Activated naive CD4-positive, alpha-beta T cell treated with anti-CD3 and anti-CD28 coated beads for 36 hours (primary cell): Measurements from ENCODE around the gene SARDH. TPM values are rescaled to one million over a fixed set of nuclear protein-coding genes. Genes with fewer than 3 reads are reported as not detected.
A peak's percentile ranks its signal among the peaks of the same experiment; 100 is the strongest.
"Not testable (repeated sequence)": the region's sequence is repeated elsewhere in the genome, so short reads cannot be mapped to it uniquely, and the experiment has no call there.

ENCODE experiments used
- CTCF ChIA-PET: fragments of 350-600 bp; sonication (Branson Sonifier 250); formaldehyde crosslinking; loops from one replicate; lab custom pipeline; 2021; ENCODE audit warnings: antibody characterized with exemption; lab: Charles Lee
- DNase-seq: peaks from one replicate; pipeline ENCODE4 v3.0.0-alpha.2; 2020
- H3K27ac Mint-ChIP-seq: one replicate; pipeline ENCODE4 v1.8.0; 2021; ENCODE audit warnings: mild to moderate bottlenecking, mixed read lengths
- H3K27me3 Mint-ChIP-seq: one replicate; pipeline ENCODE4 v1.8.0; 2021; ENCODE audit warnings: low read depth, mixed read lengths
- H3K36me3 Mint-ChIP-seq: one replicate; pipeline ENCODE4 v1.8.0; 2021; ENCODE audit warnings: low read depth, mixed read lengths
- H3K4me1 Mint-ChIP-seq: one replicate; pipeline ENCODE4 v1.8.0; 2021; ENCODE audit warnings: low read depth, mixed read lengths
- H3K4me3 Mint-ChIP-seq: one replicate; pipeline ENCODE4 v1.8.0; 2021; ENCODE audit warnings: mild to moderate bottlenecking, moderate library complexity, mixed read lengths
- H3K9me3 Mint-ChIP-seq: one replicate; pipeline ENCODE4 v1.8.0; 2021; ENCODE audit warnings: mixed read lengths
- intact Hi-C: fragments of 100-400 bp; cut with micrococcal nuclease; formaldehyde crosslinking; loops from one replicate; pipeline ENCODE4 v1.15.1; 2023
- total RNA-seq, 2 experiments: library from RNA; stranded (reverse); gene quantifications; one replicate each; pipeline ENCODE4 v1.2.3, GENCODE V29; 2021

SARDH gene
- total RNA-seq, 2 experiments from 2014 or later: 7.7 TPM

- Mint-ChIP-seq H3K27ac (no peak overlapping the region), H3K27me3 (peaks cover 12% of the 10 kb centered on the region), H3K4me1 (no peaks in the 10 kb centered on the region), H3K9me3 (no peaks in the 10 kb centered on the region), H3K4me3 (no peak overlapping the region), H3K36me3 (no peaks in the 10 kb centered on the region)
- no peak for DNase-seq
- intact Hi-C loops: no loop called here
- CTCF ChIA-PET: no interaction called here
Measured at GRCh38 chr9:133750982-133751649, 13.0 kb upstream of the SARDH start.

GRCh38 chr9:133747309-133747708, 9.2 kb upstream of the SARDH start:
- Mint-ChIP-seq H3K27ac (no peak overlapping the region), H3K4me1 (no peaks in the 10 kb centered on the region), H3K36me3 (no peaks in the 10 kb centered on the region), H3K9me3 (no peaks in the 10 kb centered on the region), H3K27me3 (peaks cover 6% of the 10 kb centered on the region), H3K4me3 (no peak overlapping the region)
- CTCF ChIA-PET: interaction anchor here (0.6 kb wide), 1 partner anchor 46 kb away, joined by 3 read pairs; no protein-coding TSS in a partner anchor
- DNase-seq: no peak
- intact Hi-C loops: no loop called here

GRCh38 chr9:133744528-133744927, 6.4 kb upstream of the SARDH start:
- DNase-seq, H3K27me3 Mint-ChIP-seq, CTCF ChIA-PET, H3K27ac Mint-ChIP-seq, H3K9me3 Mint-ChIP-seq, intact Hi-C loops, H3K4me3 Mint-ChIP-seq, H3K36me3 Mint-ChIP-seq, H3K4me1 Mint-ChIP-seq: not testable (repeated sequence)

- CTCF ChIA-PET: interaction anchor here (0.6 to 2.8 kb wide), 29 partner anchors 8 to 345 kb away, joined by 3 to 15 read pairs (median 3); no protein-coding TSS in a partner anchor
- no peaks in the 10 kb centered on the region for H3K36me3 Mint-ChIP-seq
- intact Hi-C loops: loop anchor here (1.0 kb wide), 1 partner anchor 251 kb away; no protein-coding TSS in a partner anchor
Measured at GRCh38 chr9:133742849-133743444, 4.8 kb upstream of the SARDH start.

DNA sequence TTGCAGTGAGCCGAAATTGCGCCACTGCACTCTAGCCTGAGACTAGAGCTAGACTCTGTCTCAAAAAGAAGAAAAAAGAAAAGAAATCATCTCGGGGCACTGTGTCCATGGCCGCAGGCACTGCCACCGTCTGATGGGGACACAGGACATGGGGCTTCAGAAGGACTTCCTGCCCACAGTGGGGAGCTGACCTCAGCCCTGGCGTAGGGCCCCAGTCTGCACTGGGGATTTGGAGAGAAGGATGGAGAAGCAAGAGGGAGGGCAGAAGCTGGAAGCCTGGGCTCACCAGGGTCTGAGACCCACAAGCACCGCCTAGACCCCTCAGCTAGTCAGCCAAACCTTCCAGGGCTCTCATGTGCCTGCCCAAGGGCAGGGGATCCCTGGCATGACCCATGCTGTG, 4.1 kb upstream of the SARDH start:
- Mint-ChIP-seq H3K4me3 (no peak overlapping the region), H3K36me3 (no peaks in the 10 kb centered on the region), H3K9me3 (no peaks in the 10 kb centered on the region), H3K27me3 (peaks cover 2% of the 10 kb centered on the region), H3K27ac (no peak overlapping the region), H3K4me1 (peaks cover 2% of the 10 kb centered on the region)
- CTCF ChIA-PET: interaction anchor here (0.7 to 2.8 kb wide), 28 partner anchors 10 to 346 kb away, joined by 3 to 15 read pairs (median 3); no protein-coding TSS in a partner anchor
- intact Hi-C loops: no loop called here
- DNase-seq: no peak

More at GRCh38 chr9:133742849-133743444, 4.8 kb upstream of the SARDH start:
- H3K4me1 Mint-ChIP-seq: peaks cover 2% of the 10 kb centered on the region
- H3K27me3 Mint-ChIP-seq: peaks cover 2% of the 10 kb centered on the region
- H3K4me3 Mint-ChIP-seq: no peak overlapping the region
- H3K27ac Mint-ChIP-seq: no peak overlapping the region
- H3K9me3 Mint-ChIP-seq: no peaks in the 10 kb centered on the region
- peak; percentile 83 for DNase-seq

DNA sequence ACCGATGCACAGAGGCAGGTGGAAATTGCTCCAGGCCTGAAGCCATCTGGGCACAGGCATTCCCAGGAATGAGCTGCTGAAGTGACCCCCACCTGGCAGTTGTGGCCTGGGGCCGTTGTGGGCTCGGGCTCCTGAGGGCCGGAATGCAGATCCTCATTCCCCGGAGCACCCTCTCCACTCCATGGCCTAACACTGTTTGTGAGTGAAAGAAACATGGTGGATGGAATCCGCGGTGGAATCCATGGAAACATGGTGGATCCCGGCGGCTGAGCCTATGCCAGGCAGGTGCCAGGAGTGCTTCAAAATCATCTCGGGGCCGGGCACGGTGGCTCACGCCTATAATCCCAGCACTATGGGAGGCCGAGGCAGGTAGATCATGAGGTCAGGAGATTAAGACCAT, 3.6 kb upstream of the SARDH start:
- intact Hi-C loops: no loop called here
- no peak for DNase-seq
- H3K9me3 Mint-ChIP-seq: no peaks in the 10 kb centered on the region
- CTCF ChIA-PET: interaction anchor here (0.8 to 2.8 kb wide), 10 partner anchors 9 to 211 kb away, joined by 3 to 15 read pairs (median 4); no protein-coding TSS in a partner anchor
- no peaks in the 10 kb centered on the region for H3K36me3 Mint-ChIP-seq
- peaks cover 2% of the 10 kb centered on the region for H3K27me3 Mint-ChIP-seq
- peaks cover 2% of the 10 kb centered on the region for H3K4me1 Mint-ChIP-seq
- no peak overlapping the region for H3K27ac Mint-ChIP-seq
- no peak overlapping the region for H3K4me3 Mint-ChIP-seq

DNA sequence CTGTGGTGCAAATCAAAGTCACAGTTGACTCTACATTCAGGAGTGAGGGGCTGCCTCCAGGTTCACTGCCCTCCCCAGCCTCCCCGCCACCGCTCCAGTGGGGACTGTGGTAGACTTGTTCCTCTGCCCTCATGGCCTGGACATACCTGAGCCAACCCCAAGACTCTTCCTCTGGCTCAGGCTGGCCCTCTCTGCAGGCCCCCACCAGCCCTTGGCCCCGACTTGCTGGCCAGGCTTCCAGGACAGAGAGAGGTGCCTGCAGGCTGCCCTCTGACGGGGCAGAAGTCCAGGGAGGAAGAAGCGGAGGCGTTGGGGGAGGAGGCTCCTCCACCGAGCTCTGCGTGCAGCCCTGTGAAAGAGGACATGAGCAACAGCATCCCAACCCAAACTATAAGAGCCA, 2.8 kb upstream of the SARDH start:
- no peak for DNase-seq

GRCh38 chr9:133739408-133740280, 1.5 kb upstream of the SARDH start:
- Mint-ChIP-seq H3K4me3 (no peak overlapping the region), H3K4me1 (peaks cover 2% of the 10 kb centered on the region), H3K9me3 (no peaks in the 10 kb centered on the region), H3K36me3 (no peaks in the 10 kb centered on the region), H3K27ac (no peak overlapping the region), H3K27me3 (no peaks in the 10 kb centered on the region)
- CTCF ChIA-PET: interaction anchor here (1.3 kb wide), 1 partner anchor 120 kb away, joined by 3 read pairs; no protein-coding TSS in a partner anchor
- intact Hi-C loops: no loop called here
- DNase-seq: no peak

More for the DNA sequence above, 2.8 kb upstream of the SARDH start:
- Mint-ChIP-seq H3K4me1 (peaks cover 2% of the 10 kb centered on the region), H3K27me3 (no peaks in the 10 kb centered on the region), H3K27ac (no peak overlapping the region), H3K9me3 (no peaks in the 10 kb centered on the region), H3K36me3 (no peaks in the 10 kb centered on the region), H3K4me3 (no peak overlapping the region)
- intact Hi-C loops: no loop called here
- CTCF ChIA-PET: interaction anchor here (1.4 kb wide), 1 partner anchor 17 kb away, joined by 3 read pairs; no protein-coding TSS in a partner anchor

DNA sequence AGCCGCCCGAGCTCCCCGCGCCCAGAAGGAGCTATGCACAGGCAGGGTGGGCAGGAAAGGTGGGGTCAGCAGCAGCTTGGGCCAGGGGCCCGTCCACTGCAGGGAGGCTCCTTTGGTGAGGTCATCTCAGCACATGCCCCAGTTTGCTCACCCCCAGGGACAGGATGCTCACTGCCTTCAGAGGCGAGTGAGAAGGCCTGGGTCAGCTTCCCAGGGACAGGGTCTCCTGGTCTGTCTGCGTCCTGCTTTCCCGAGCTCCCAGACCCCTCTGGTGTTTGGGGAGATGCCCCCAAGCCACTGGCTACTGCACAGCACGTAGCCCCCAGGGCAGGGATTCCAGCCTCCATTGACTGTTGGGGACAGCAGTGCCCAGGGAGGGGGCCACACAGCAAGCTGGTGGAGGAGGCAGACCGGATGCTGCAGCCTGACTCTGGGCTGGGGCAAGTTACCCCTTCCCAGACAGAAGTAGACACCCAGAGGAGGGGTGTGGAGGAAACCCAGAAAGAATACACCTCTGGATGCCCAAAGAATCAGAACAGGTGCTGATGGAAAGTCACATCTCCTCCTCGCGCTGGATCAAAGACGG, 581 bp upstream of the SARDH start:
- H3K36me3 Mint-ChIP-seq: no peaks in the 10 kb centered on the region
- CTCF ChIA-PET: interaction anchor here (0.7 to 1.3 kb wide), 3 partner anchors 11 to 149 kb away, joined by 3 read pairs; no protein-coding TSS in a partner anchor
- intact Hi-C loops: no loop called here
- no peaks in the 10 kb centered on the region for H3K27me3 Mint-ChIP-seq
- H3K27ac Mint-ChIP-seq: no peak overlapping the region
- H3K4me1 Mint-ChIP-seq: peaks cover 2% of the 10 kb centered on the region
- no peaks in the 10 kb centered on the region for H3K9me3 Mint-ChIP-seq
- no peak for DNase-seq
- no peak overlapping the region for H3K4me3 Mint-ChIP-seq

DNA sequence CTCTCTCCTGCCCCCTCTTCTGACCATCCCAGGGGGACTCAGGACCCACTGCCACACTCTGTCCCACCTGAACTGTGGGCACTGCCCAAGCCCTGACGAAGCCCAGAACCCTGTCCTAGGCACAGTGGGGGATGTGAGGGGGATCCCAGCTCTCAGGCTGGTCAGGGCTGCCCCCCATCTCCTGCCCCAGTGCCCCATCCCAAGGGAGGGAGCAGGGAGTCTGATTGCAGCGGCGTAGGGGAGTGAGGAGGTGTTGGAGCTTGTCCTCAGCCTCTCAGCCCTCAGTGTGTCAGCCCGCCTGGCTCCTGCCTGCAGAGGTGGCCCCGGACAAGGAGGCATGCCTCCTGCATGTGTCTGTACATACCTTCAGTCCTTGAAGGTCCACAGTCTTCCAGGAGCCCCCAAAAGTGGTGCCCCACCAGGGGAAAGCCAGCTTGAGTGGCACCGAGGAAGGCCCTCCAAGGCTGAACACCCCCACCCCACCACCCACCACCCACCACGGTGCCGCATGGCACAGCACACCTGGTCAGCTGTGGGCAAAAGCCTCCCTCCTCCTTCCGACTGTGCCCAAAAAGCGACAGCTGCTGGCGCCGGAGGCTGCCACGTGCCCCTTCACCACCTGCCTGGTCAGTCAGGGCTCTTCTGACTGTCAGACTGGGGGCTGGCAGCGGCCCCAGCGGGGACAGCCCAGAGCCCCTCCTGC, 930 bp downstream of the SARDH start:
- DNase-seq: no peak
- no peaks in the 10 kb centered on the region for H3K36me3 Mint-ChIP-seq
- CTCF ChIA-PET: interaction anchor here (1.4 to 2.1 kb wide), 2 partner anchors 10 to 256 kb away, joined by 4 to 5 read pairs; no protein-coding TSS in a partner anchor
- intact Hi-C loops: no loop called here
- peaks cover 2% of the 10 kb centered on the region for H3K4me1 Mint-ChIP-seq
- H3K4me3 Mint-ChIP-seq: no peak overlapping the region
- H3K9me3 Mint-ChIP-seq: no peaks in the 10 kb centered on the region
- H3K27ac Mint-ChIP-seq: no peak overlapping the region
- no peaks in the 10 kb centered on the region for H3K27me3 Mint-ChIP-seq

- intact Hi-C loops: no loop called here
- no peak overlapping the region for H3K27ac Mint-ChIP-seq
- no peak for DNase-seq
Measured at GRCh38 chr9:133735931-133736330, 2.2 kb downstream of the SARDH start.

More at GRCh38 chr9:133735931-133736330, 2.2 kb downstream of the SARDH start:
- Mint-ChIP-seq H3K27me3 (no peaks in the 10 kb centered on the region), H3K36me3 (no peaks in the 10 kb centered on the region), H3K9me3 (no peaks in the 10 kb centered on the region), H3K4me1 (peaks cover 2% of the 10 kb centered on the region), H3K4me3 (no peak overlapping the region)
- CTCF ChIA-PET: interaction anchor here (0.6 to 2.1 kb wide), 2 partner anchors 8 to 10 kb away, joined by 4 to 5 read pairs; no protein-coding TSS in a partner anchor
